Stimulated activated CD8-positive, alpha-beta memory T cell treated with anti-CD3 and anti-CD28 coated beads, Interleukin-15, amount 100 ng/mL, for 48 hours (primary cell): ENCODE data around the gene APOLD1.
"Not testable (repeated sequence)": the region's sequence is repeated elsewhere in the genome, so short reads cannot be mapped to it uniquely, and the experiment has no call there.

Source experiments
- DNase-seq, 2 donors: peaks; one replicate each; pipeline ENCODE4 v3.0.0-alpha.2; 2020; ENCODE audit warnings: low read depth in 2 of 2

Gene APOLD1

GRCh38 chr12:12807970-12808702, 22.7 kb downstream of the APOLD1 start:
- peak in 1 of 2 donors; percentile 27 for DNase-seq

DNA sequence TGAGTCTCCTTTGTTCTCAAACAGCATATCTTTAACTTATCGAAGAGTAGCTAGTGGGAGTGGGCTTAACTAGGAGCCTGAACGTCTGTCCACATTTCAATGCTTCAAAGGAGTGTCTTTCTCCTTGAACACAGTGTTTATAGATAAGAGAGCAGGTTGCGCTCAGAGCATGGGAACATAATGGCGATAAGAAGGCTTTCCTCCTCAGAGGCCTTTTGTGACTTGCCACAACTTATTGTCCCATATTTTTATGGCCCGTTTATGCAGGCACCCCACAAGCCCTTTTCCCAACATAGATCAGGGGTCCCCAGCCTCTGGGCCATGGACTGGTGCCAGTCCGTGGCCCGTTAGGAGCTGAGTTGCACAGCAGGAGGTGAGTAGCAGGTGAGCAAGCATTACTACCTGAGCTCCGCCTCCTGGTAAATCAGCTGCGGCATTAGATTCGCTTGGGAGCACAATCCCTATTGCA, 25.1 kb downstream of the APOLD1 start:
- no peak for DNase-seq

DNA sequence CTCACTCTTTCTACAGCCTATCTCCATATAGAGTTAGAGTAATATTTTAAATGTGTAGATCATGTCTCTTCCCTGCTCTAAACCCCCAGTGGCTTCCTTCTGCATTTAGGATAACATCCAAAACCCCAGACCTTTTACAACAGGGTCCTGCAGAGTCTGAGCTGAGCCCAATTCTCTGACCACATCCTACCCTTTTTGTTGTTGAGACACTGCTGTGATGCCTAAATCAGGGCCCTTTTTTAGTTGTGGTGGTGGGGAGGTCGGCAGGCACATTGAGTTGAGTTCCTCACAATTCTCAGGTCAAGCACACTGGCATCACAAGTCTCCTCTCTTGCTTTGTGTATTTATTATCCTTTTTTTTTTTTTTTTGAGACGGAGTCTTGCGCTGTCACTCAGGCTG, 25.9 kb downstream of the APOLD1 start:
- no peak for DNase-seq

DNA sequence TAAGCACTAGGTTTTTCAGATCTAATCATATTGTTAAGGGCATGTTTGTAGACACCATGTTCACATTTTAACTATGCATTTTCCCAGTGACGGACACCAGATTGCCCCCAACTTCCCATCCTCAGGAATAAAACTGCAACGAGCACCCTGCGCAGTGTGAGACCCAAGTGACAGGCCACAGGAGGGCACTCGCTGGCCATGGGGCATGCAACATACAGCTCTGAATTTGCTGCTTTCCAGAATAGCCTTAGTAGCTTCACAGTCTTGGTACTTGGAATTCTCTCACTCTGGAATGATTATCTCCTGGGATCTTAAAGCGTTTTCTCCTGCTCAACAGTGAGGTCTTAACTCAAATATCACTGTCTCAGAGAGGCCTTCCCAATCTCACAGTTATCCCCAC, 26.7 kb downstream of the APOLD1 start:
- no peak for DNase-seq

GRCh38 chr12:12812618-12813119, 27.2 kb downstream of the APOLD1 start:
- no peak for DNase-seq

DNA sequence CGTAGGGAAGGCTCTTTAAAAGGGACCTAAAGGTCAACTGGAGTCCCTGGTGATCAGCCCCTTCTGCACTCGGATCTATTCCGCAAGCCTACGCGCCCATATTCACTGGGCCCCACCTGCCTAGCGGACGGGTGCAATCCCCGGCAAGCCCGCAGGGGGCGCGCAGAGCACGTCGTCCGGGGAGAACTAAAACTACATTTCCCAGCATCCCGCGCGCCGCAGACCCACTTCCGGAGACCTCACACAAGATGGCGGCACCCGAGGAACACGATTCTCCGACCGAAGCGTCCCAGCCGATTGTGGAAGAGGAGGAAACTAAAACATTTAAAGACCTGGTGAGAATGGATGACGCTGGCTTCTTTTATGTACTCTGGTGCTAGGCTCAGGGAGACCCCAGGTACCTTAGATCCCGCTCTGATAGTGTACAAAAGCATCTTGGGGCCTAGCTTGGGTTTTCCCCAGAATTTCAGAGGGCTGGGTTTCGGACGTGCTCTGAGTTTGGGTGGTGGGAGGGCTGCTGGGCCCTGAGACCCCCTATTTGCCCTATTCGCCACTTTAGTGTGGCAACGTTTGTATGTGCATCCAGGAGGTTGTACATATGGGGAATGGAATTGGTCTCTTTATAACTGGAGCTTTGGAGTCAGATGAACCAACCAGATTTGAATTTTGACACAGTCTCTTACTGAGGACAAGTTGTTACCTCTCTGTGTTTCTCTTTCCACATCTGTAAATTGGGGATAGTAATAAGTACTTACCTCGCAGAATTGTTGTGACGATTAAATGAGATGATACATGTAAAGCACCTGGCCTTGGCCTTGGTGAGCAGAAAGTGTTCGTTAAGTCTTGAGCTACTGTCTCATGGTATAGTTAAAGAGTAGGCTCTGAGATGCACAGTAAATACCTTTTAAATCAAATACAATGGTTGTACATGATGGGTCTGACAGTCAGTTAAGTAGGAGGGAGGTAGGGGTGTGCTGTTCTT, 28.0 kb downstream of the APOLD1 start, which contains the start of gene DDX47:
Gene DDX47, plus strand, starts transcription at position 227 of the 982 bp plus-strand sequence. Its CDS starts 22 bp downstream, at position 249.
- peak; percentile 91 to 92 for DNase-seq

GRCh38 chr12:12817616-12818015, 32.2 kb downstream of the APOLD1 start:
- DNase-seq, result no peak

DNA sequence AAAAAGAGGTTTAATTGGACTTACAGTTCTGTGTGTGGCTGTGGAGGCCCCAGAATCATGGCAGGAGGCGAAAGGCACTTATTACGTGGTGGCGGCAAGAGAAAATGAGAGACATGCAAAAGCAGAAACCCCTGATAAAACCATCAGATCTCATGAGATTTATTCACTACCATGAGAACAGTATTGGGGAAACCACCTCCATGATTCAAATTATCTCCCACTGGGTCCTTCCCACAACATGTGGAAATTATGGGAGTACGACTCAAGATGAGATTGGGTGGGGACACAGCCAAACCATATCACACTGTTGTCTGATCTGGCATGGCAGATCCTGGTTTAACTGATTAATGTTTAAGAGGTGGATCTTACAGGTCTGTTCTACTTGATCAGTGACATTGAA, 33.2 kb downstream of the APOLD1 start:
- DNase-seq, result no peak

DNA sequence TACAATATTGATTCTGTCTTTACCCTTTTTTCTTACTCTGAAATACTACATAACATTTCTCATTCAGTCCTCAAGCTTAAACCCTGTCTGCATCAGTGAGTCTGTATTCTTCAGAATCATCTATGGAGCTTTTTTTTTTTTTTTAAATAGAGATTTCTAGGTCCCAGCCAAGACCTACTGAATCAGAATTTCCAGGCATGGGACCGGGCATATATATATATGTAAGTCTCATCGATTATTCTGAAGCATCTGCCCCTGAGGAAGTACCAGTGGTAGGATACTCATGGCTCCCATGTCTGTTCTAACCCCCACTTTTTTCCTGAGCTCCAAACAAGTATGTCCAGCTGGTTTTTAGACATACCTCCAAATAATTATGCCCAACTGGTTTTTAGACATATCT, 33.8 kb downstream of the APOLD1 start:
- DNase-seq, result no peak

DNA sequence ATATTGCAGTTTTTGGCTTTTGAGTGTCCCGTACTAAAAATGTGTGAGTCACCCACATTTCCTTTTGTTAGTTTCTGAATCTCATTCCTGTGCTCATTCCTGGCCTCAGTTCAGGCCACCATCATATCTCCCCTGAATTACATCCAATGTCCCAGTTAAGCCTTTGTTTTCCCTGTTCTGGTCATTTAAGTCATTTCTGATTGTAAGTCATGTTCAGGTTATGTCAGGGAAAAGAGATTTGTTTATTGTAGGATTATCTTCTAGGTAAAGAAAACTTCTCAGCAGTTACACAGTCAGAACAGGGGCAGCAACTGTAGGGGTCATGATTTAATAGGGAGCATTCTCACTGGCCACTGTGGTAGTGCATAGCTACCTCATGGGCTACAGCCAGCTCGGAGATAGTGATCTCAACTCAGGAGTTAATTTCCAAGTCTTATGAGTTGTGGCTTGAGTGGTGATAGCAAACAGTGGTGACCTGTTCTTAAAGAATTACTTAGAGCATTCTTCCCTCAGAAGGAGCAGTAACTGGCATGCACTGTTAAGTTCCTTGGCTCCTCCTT, 34.4 kb downstream of the APOLD1 start:
- no peak for DNase-seq

- not testable (repeated sequence) for DNase-seq
Observed at GRCh38 chr12:12820376-12820775, 34.9 kb downstream of the APOLD1 start.

DNA sequence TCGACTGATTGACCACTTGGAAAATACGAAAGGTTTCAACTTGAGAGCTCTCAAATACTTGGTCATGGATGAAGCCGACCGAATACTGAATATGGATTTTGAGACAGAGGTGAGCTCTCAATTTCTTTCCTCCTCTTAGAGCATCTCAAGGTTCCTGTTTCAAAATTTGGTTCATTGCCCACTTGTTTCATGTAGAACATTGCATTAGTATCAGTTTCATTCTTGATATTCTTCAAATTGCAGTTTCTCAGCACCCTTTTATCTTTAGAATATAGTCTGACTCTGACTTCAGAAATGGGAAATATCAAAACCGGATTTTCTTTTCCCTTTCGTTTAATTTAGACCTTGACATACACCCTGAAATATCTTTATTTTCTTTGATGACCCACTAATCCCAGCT, 36.5 kb downstream of the APOLD1 start:
- DNase-seq, result no peak

DNA sequence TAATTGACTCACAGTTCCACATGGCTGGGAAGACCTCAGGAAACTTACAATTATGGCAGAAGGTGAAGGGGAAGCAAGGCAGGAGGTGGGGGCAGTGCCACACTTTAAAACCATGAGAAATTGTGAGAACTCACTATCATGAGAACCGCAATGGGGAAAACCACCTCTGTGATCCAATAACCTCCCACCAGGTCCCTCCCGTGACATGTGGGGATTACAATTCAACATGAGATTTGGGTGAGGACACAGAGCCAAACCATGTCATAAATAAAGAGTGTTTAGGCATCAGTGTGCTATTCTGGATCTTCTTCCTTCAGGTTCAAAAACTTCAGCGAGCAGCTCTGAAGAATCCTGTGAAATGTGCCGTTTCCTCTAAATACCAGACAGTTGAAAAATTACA, 37.4 kb downstream of the APOLD1 start:
- DNase-seq, result no peak

GRCh38 chr12:12823300-12823699, 37.8 kb downstream of the APOLD1 start:
- DNase-seq, result no peak

DNA sequence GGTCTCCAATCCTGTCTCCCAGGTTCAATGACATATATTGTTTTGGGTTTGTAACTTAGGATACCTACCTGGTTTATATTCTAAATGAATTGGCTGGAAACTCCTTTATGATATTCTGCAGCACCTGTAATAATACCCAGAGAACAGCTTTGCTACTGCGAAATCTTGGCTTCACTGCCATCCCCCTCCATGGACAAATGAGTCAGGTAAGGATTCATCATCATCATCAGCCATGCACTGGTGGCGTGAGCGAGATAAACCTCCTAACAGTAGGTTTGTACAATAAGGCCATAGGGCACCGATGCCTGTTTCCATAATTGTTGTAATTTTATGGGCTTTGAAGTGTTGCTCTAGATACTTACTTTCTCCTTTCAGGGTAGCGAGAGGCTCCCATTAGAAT, 38.4 kb downstream of the APOLD1 start:
- no peak for DNase-seq

DNA sequence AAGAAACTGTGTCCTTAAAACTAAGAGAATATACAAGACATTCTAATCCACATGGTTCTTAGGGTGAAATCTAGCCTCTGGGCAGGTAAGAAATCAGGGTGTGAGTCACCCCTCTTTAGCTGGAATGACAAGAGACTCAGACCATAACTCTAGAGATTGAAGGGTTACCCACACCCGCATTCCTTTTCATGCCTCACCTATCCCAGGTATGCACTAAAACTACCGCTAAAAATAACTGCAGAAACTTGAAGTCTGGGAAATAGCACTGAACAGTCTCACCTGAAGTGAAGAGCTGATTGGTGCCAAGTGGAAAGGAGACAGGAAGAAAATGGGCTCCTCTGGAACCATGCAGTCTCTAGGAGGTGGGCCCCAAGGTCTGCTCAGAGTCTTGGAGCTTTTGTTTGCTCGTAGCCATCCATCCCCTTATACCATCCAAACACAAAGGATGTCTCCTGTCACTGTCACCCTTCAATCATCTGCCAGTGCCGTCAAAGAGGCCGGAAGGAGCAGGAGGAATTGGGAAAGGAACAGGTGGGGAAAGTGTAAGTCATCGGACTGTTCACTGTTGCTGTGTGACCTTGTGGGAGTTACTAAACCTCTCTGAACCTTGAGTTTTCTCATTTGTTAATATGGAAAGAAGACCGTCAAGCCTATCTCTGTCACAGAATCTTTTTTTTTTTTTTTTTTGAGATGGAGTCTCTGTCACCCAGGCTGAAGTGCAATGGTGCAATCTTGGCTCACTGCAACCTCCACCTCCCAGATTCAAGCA, 50.1 kb downstream of the APOLD1 start:
- DNase-seq, result no peak

DNA sequence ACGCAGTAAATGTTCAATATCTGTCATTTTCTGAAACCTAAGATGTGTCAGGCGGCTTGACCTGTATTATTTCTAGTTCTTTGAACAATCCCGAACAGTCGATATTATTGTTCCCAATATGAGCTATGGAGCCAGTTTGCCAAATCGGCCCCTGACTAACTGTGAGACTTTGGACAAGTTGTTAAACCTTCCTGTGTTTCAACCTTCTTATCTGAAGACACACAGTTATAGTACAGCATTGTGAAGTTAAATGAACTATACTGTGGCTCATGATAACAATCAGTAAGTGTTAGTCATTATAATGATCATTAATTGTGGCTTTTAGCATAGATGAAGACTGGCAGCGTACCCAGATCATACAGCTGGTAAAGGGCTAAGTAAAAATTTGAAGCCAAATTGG, 51.1 kb downstream of the APOLD1 start:
- no peak for DNase-seq

- peak; percentile 19 to 45 for DNase-seq
Observed at GRCh38 chr12:12837025-12837812, 51.8 kb downstream of the APOLD1 start.

DNA sequence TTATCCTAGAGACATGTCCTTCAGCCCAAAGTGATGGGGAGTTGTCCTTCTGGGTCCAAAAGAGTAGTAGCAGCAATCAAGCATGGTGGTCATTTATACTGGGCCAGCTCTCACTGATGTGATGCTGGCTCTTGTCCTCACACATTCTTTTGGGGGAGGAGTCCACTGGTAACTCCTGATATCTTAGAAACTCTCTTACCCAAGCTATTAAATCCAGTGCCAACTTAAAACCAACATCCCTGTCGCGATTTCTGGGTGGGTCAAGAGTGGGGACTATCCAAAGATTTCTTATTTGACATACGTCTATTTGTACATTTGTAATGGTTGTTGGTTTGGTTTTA, 52.3 kb downstream of the APOLD1 start:
- DNase-seq, result no peak

DNA sequence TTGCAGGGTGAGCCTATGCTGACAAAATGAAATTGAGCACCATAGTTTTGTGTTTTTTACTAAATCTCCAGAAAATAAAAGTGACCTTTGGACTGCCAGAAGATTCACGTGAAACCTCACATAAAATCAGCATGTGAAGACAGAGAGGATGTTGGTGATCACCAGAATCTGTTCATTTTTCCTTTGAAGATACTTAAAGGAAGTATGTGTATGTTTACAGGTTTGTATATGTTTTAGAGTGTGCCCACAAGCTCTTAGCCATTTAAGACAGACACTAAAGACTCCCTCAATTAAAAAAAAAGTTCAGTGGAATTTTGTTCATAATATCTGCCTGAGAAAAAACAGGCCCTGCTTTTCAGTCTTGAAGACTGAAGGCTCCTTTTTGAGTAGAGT, 53.5 kb downstream of the APOLD1 start:
- no peak for DNase-seq

DNA sequence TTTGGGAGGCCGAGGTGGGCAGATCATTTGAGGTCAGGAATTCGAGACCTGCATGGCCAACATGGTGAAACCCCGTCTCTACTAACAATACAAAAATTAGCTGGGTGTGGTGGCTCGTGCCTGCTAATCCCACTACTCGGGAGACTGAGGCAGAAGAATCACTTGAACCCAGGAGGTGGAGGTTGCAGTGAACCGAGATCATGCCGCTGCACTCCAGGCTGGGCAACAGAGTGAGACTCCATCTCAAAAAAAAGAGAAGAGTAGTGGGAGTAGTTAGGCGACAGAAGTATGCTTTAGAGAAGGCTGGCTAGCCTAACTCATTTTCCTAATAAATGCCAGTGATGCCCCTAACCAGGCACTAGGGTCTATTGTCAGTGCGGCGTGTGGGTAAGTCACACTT, 54.0 kb downstream of the APOLD1 start:
- DNase-seq, result not testable (repeated sequence)
